ENCODE results near the gene UBAC2. TPM values are rescaled to one million over a fixed set of nuclear protein-coding genes. Genes with fewer than 3 reads are reported as not detected.

Gene UBAC2
- total RNA-seq, 4 donors from 2014 or later, result 54.4 to 65.9 (median 59.5) TPM

- no peaks in the 10 kb centered on the region for H3K4me1 ChIP-seq
- no peak for DNase-seq
- no peaks in the 10 kb centered on the region for H3K36me3 ChIP-seq
- H3K27me3 ChIP-seq, result no peaks in the 10 kb centered on the region
- no peak overlapping the region for H3K27ac ChIP-seq
- intact Hi-C loops (cut with DNase I; ENCODE audit: low total_unique reads), result loop anchor here (10.0 kb wide), 1 partner anchor 170 kb away; no protein-coding TSS in a partner anchor
- H3K4me3 ChIP-seq, result no peak overlapping the region
- no peak for TF ChIP-seq CTCF (IDR thresholded peaks at IDR 0.05)
- no peak for TF ChIP-seq POLR2A (IDR thresholded peaks at IDR 0.05)
- no peaks in the 10 kb centered on the region for H3K9me3 ChIP-seq
These were observed 64.6 kb downstream of the UBAC2 start for GRCh38 chr13:99265162-99265800.

- intact Hi-C loops (cut with DNase I; ENCODE audit: low total_unique reads), result loop anchor here (10.0 kb wide), 1 partner anchor 169 kb away; no protein-coding TSS in a partner anchor
- Histone ChIP-seq H3K36me3 (no peaks in the 10 kb centered on the region), H3K9me3 (no peaks in the 10 kb centered on the region), H3K27ac (no peak overlapping the region), H3K4me3 (no peak overlapping the region), H3K27me3 (no peaks in the 10 kb centered on the region), H3K4me1 (no peaks in the 10 kb centered on the region)
- TF ChIP-seq POLR2A (IDR thresholded peaks at IDR 0.05), result no peak
- peak; percentile 33 to 44 (median 42) for TF ChIP-seq CTCF (IDR thresholded peaks at IDR 0.05)
- DNase-seq, result no peak
These were observed 65.3 kb downstream of the UBAC2 start for GRCh38 chr13:99265821-99266426.

GRCh38 chr13:99266827-99267226 is 66.2 kb downstream of the UBAC2 start:
- Histone ChIP-seq H3K36me3 (no peaks in the 10 kb centered on the region), H3K27me3 (no peaks in the 10 kb centered on the region), H3K4me3 (no peak overlapping the region), H3K27ac (no peak overlapping the region), H3K4me1 (no peaks in the 10 kb centered on the region), H3K9me3 (no peaks in the 10 kb centered on the region)
- TF ChIP-seq CTCF (IDR thresholded peaks at IDR 0.05) (no peak), POLR2A (IDR thresholded peaks at IDR 0.05) (no peak)
- intact Hi-C loops (cut with DNase I; ENCODE audit: low total_unique reads), result loop anchor here (10.0 kb wide), 1 partner anchor 168 kb away; no protein-coding TSS in a partner anchor
- DNase-seq, result no peak

- Histone ChIP-seq H3K4me3 (no peak overlapping the region), H3K27me3 (no peaks in the 10 kb centered on the region), H3K36me3 (no peaks in the 10 kb centered on the region), H3K4me1 (no peaks in the 10 kb centered on the region), H3K27ac (no peak overlapping the region), H3K9me3 (no peaks in the 10 kb centered on the region)
- TF ChIP-seq CTCF (IDR thresholded peaks at IDR 0.05), result no peak
- no peak for TF ChIP-seq POLR2A (IDR thresholded peaks at IDR 0.05)
- no peak for DNase-seq
- intact Hi-C loops (cut with DNase I; ENCODE audit: low total_unique reads), result loop anchor here (10.0 kb wide), 1 partner anchor 167 kb away; no protein-coding TSS in a partner anchor
These were observed 67.3 kb downstream of the UBAC2 start for GRCh38 chr13:99267927-99268326.

- intact Hi-C loops (cut with DNase I; ENCODE audit: low total_unique reads), result loop anchor here (10.0 kb wide), 1 partner anchor 166 kb away; no protein-coding TSS in a partner anchor
- DNase-seq, result no peak
- TF ChIP-seq CTCF (IDR thresholded peaks at IDR 0.05) (no peak), POLR2A (IDR thresholded peaks at IDR 0.05) (no peak)
- Histone ChIP-seq H3K4me3 (no peak overlapping the region), H3K27ac (no peak overlapping the region), H3K27me3 (no peaks in the 10 kb centered on the region), H3K9me3 (no peaks in the 10 kb centered on the region), H3K36me3 (no peaks in the 10 kb centered on the region), H3K4me1 (no peaks in the 10 kb centered on the region)
These were observed 68.2 kb downstream of the UBAC2 start for GRCh38 chr13:99268822-99269221.

Measured in uterus (tissue), 4 donors.